IMR-90 (cell line): Measurements from ENCODE around the gene LCE4A. TPM values are rescaled to one million over a fixed set of nuclear protein-coding genes. Genes with fewer than 3 reads are reported as not detected.

Experiments
- ATAC-seq: fragments of 200-7000 bp; cut with Tn5 transposase; 2 replicates; pipeline ENCODE4 v1.9.1; 2020; ENCODE audit warnings: low read depth, mild to moderate bottlenecking, moderate library complexity
- BruUV-seq: library from RNA; stranded (reverse); fragments of 400-500 nt; replicated peaks from 2 replicates; lab custom pipeline; 2021; lab: Mats Ljungman, UMichigan
- CTCF ChIA-PET: fragments of 300-600 bp; formaldehyde crosslinking; extraction: SDS; loops from one replicate; lab custom pipeline; 2021; ENCODE audit warnings: antibody characterized with exemption; lab: Yijun Ruan, JAX
- POLR2A ChIA-PET: fragments of 300-600 bp; sonication (Branson Sonifier 250); formaldehyde crosslinking; loops from one replicate; lab custom pipeline; 2022; ENCODE audit warnings: antibody characterized with exemption; ENCODE audit not compliant: unreplicated experiment; lab: Charles Lee
- DNase-seq: peaks from one replicate; pipeline ENCODE4 v3.0.0; 2013
- H2AFZ ChIP-seq: replicated peaks from 2 replicates; pipeline ENCODE3; 2013; ENCODE audit warnings: low read length, mild to moderate bottlenecking; ENCODE audit not compliant: poor library complexity
- H2AK5ac ChIP-seq: 2 replicates; pipeline ENCODE4 v1.6.1; 2013; ENCODE audit warnings: low read depth, low read length, inconsistent platforms
- H2AK9ac ChIP-seq: replicated peaks from 2 replicates; pipeline ENCODE3; 2013; ENCODE audit warnings: mild to moderate bottlenecking, low read depth, low read length, moderate library complexity; ENCODE audit not compliant: poor library complexity
- H2BK120ac ChIP-seq: 2 replicates; pipeline ENCODE4 v1.6.1; 2013; ENCODE audit warnings: low read depth, low read length, inconsistent platforms
- H2BK15ac ChIP-seq: 3 replicates; pipeline ENCODE4 v1.6.1; 2013; ENCODE audit warnings: low read depth, low read length, inconsistent platforms
- H2BK20ac ChIP-seq: 2 replicates; pipeline ENCODE4 v1.6.1; 2013; ENCODE audit warnings: low read depth, mild to moderate bottlenecking, inconsistent platforms, low read length, moderate library complexity
- H2BK5ac ChIP-seq: 2 replicates; pipeline ENCODE4 v1.6.1; 2013; ENCODE audit warnings: mild to moderate bottlenecking, low read depth, low read length, inconsistent platforms; ENCODE audit not compliant: poor library complexity, severe bottlenecking
- H3K14ac ChIP-seq: replicated peaks from 2 replicates; pipeline ENCODE4 v1.6.1; 2013; ENCODE audit warnings: low read depth, low read length, inconsistent platforms
- H3K18ac ChIP-seq: 2 replicates; pipeline ENCODE4 v1.6.1; 2013; ENCODE audit warnings: low read depth, low read length, control low read depth
- H3K23ac ChIP-seq: 2 replicates; pipeline ENCODE4 v1.6.1; 2013; ENCODE audit warnings: low read depth, low read length, inconsistent platforms
- H3K27ac ChIP-seq: 2 replicates; pipeline ENCODE4 v1.5.1; 2013; ENCODE audit warnings: mild to moderate bottlenecking, control low read depth, low read length; ENCODE audit not compliant: insufficient read depth
- H3K27me3 ChIP-seq: 2 replicates; pipeline ENCODE4 v1.6.1; 2013; ENCODE audit warnings: low read length; ENCODE audit not compliant: control insufficient read depth, insufficient read depth
- H3K36me3 ChIP-seq: 2 replicates; pipeline ENCODE4 v1.6.1; 2013; ENCODE audit warnings: low read length, mixed read lengths; ENCODE audit not compliant: control insufficient read depth, insufficient read depth
- H3K4ac ChIP-seq: 2 replicates; pipeline ENCODE4 v1.6.1; 2013; ENCODE audit warnings: low read depth, low read length, inconsistent platforms
- H3K4me1 ChIP-seq: 2 replicates; pipeline ENCODE4 v1.6.1; 2013; ENCODE audit warnings: low read length, mixed read lengths; ENCODE audit not compliant: control insufficient read depth, insufficient read depth
- H3K4me2 ChIP-seq: 2 replicates; pipeline ENCODE4 v1.6.1; 2013; ENCODE audit warnings: low read depth, mild to moderate bottlenecking, control low read depth, low read length, moderate library complexity
- H3K4me3 ChIP-seq: 2 replicates; pipeline ENCODE4 v1.5.1; 2013; ENCODE audit warnings: low read depth, mild to moderate bottlenecking, control low read depth, low read length, moderate library complexity; ENCODE audit not compliant: insufficient read depth
- H3K56ac ChIP-seq: 2 replicates; pipeline ENCODE4 v1.6.1; 2013; ENCODE audit warnings: low read length, inconsistent platforms; ENCODE audit not compliant: insufficient read depth; ENCODE audit errors: extremely low read depth
- H3K79me1 ChIP-seq, 2 experiments: 2 replicates each; pipeline ENCODE4 v1.6.1; 2013; ENCODE audit warnings: low read length in 2 of 2, inconsistent platforms in 1 of 2, low read depth in 1 of 2
- H3K9ac ChIP-seq: 2 replicates; pipeline ENCODE4 v1.6.1; 2013; ENCODE audit warnings: low read depth, low read length, control low read depth
- H3K9me1 ChIP-seq: 2 replicates; pipeline ENCODE4 v1.6.1; 2013; ENCODE audit warnings: low read length, inconsistent platforms; ENCODE audit not compliant: insufficient read depth
- H3K9me3 ChIP-seq: 2 replicates; pipeline ENCODE4 v1.6.1; 2013; ENCODE audit warnings: low read length; ENCODE audit not compliant: control insufficient read depth, insufficient read depth
- H4K20me1 ChIP-seq: 2 replicates; pipeline ENCODE4 v1.6.1; 2013; ENCODE audit warnings: low read length, inconsistent platforms; ENCODE audit not compliant: insufficient read depth
- H4K5ac ChIP-seq: 2 replicates; pipeline ENCODE4 v1.6.1; 2013; ENCODE audit warnings: mild to moderate bottlenecking, low read depth, low read length, control low read depth
- H4K8ac ChIP-seq, 2 experiments: 2 replicates each; pipeline ENCODE4 v1.6.1; 2013; ENCODE audit warnings: low read depth in 2 of 2, low read length in 2 of 2, control low read depth in 1 of 2, inconsistent platforms in 1 of 2
- H4K91ac ChIP-seq: 2 replicates; pipeline ENCODE4 v1.6.1; 2013; ENCODE audit warnings: low read depth, low read length, inconsistent platforms; ENCODE audit not compliant: insufficient read depth
- CEBPB ChIP-seq: IDR thresholded peaks from 2 replicates; pipeline ENCODE4 v1.6.1; 2012; ENCODE audit warnings: low read depth, low read length, improper control_type of control experiment
- CHD1 ChIP-seq: IDR thresholded peaks from 2 replicates; pipeline ENCODE4 v1.6.1; 2012; ENCODE audit warnings: low read depth, low read length, improper control_type of control experiment
- CTCF ChIP-seq: conservative IDR thresholded peaks from 2 replicates; pipeline ENCODE4 v1.5.1; 2012; ENCODE audit warnings: mild to moderate bottlenecking, low read depth, low read length, improper control_type of control experiment
- FOS ChIP-seq: fragments of 150-350 bp; IDR thresholded peaks from 2 replicates; pipeline ENCODE4 v1.6.1; 2016; ENCODE audit warnings: low read depth, low read length
- MAFK ChIP-seq: IDR thresholded peaks from 2 replicates; pipeline ENCODE4 v1.6.1; 2012; ENCODE audit warnings: low read depth, low read length, improper control_type of control experiment
- MAZ ChIP-seq: IDR thresholded peaks from 2 replicates; pipeline ENCODE4 v1.6.1; 2012; ENCODE audit warnings: low read depth, mild to moderate bottlenecking, low read length, improper control_type of control experiment, moderate library complexity, borderline replicate concordance
- MXI1 ChIP-seq: IDR thresholded peaks from 2 replicates; pipeline ENCODE4 v1.6.1; 2012; ENCODE audit warnings: low read depth, mild to moderate bottlenecking, low read length, moderate library complexity, borderline replicate concordance
- POLR2A ChIP-seq: IDR thresholded peaks from 2 replicates; pipeline ENCODE4 v1.6.1; 2012; ENCODE audit warnings: mild to moderate bottlenecking, low read depth, low read length
- dilution Hi-C: fragments of 300-500 bp; cut with HindIII; formaldehyde crosslinking; loops from one replicate; pipeline ENCODE4 v1.14.3; 2018; ENCODE audit warnings: low sequenced_read_pairs; ENCODE audit not compliant: unreplicated experiment
- in situ Hi-C: fragments of 300-500 bp; cut with MboI; formaldehyde crosslinking; loops from 3 replicates; pipeline ENCODE4 v1.14.3; 2019; ENCODE audit warnings: low sequenced_read_pairs, inconsistent platforms, mixed read lengths
- intact Hi-C: fragments of 100-400 bp; cut with micrococcal nuclease; formaldehyde crosslinking; loops from 2 replicates; pipeline ENCODE4 v1.10.0; 2022
- polyA plus RNA-seq, 3 experiments: library from polyadenylated mRNA; depleted of rRNA; stranded (reverse); fragments of >200 nt; gene quantifications; 2 replicates each; pipeline ENCODE4 v1.2.3, GENCODE V29; 2012; ENCODE audit warnings: low replicate concordance in 1 of 3
- total RNA-seq: library from RNA; depleted of rRNA; stranded (reverse); fragments of >200 nt; gene quantifications from 2 replicates; pipeline ENCODE4 v1.2.3, GENCODE V29; 2012
- TF ChIP-seq, protein P1 (sequence below): fragments of 150-350 bp; IDR thresholded peaks from 2 replicates; pipeline ENCODE4 v1.6.1; 2016; ENCODE audit warnings: low read depth, mild to moderate bottlenecking, low read length, moderate library complexity, borderline replicate concordance
- TF ChIP-seq, protein P2 (sequence below): fragments of 150-350 bp; IDR thresholded peaks from 2 replicates; pipeline ENCODE4 v1.6.1; 2017; ENCODE audit warnings: mild to moderate bottlenecking, antibody characterized with exemption, low read length, low read depth

Gene LCE4A
- total and polyA plus RNA-seq, 2 of the 4 experiments (the other 2 are of a cell fraction) = not detected

DNA sequence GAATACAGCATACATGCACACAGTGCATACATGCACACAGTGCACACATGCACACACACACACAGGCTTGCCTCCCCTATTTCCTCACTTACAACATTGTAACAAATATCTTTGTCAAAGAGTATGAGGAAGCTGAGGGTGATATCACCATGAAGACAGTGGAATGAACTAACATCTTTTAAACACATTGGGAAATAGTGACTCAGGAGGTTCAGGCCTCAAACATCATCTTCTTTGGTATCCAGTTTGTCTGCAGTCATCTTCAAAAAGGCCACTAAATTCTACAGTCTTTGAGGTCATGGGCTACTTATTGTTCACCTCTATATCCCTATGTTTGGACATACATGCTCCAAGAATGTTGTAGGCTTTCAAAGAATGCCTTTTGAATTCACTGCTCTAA, 24.1 kb upstream of the LCE4A start:
- no peak overlapping the region for H2AK9ac ChIP-seq
- no peaks in the 10 kb centered on the region for H4K20me1 ChIP-seq
- no peak overlapping the region for H3K18ac ChIP-seq
- no peak overlapping the region for H3K56ac ChIP-seq
- TF ChIP-seq MAZ = no peak
- TF ChIP-seq CEBPB = no peak
- no peak for TF ChIP-seq MAFK
- TF ChIP-seq, protein P1, sequence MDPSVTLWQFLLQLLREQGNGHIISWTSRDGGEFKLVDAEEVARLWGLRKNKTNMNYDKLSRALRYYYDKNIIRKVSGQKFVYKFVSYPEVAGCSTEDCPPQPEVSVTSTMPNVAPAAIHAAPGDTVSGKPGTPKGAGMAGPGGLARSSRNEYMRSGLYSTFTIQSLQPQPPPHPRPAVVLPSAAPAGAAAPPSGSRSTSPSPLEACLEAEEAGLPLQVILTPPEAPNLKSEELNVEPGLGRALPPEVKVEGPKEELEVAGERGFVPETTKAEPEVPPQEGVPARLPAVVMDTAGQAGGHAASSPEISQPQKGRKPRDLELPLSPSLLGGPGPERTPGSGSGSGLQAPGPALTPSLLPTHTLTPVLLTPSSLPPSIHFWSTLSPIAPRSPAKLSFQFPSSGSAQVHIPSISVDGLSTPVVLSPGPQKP = no peak
- no peak for TF ChIP-seq CHD1
- TF ChIP-seq, protein P2, sequence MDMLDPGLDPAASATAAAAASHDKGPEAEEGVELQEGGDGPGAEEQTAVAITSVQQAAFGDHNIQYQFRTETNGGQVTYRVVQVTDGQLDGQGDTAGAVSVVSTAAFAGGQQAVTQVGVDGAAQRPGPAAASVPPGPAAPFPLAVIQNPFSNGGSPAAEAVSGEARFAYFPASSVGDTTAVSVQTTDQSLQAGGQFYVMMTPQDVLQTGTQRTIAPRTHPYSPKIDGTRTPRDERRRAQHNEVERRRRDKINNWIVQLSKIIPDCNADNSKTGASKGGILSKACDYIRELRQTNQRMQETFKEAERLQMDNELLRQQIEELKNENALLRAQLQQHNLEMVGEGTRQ = no peak
- no peak for TF ChIP-seq POLR2A
- no peak for TF ChIP-seq CTCF
- TF ChIP-seq FOS = no peak
- no peak for TF ChIP-seq MXI1
- H3K14ac ChIP-seq = no peak overlapping the region
- in situ Hi-C loops = no loop called here
- ChIA-PET POLR2A (no interaction called here), CTCF (no interaction called here)
- H2BK15ac ChIP-seq = no peak overlapping the region
- no peak overlapping the region for H2AK5ac ChIP-seq
- H3K4me3 ChIP-seq = no peak overlapping the region
- H3K9ac ChIP-seq = no peak overlapping the region
- H4K5ac ChIP-seq = no peak overlapping the region
- H2BK5ac ChIP-seq = no peak overlapping the region
- H2AFZ ChIP-seq = no peak overlapping the region
- H3K27ac ChIP-seq = no peak overlapping the region
- H2BK120ac ChIP-seq = no peak overlapping the region
- no peak overlapping the region for H3K4me2 ChIP-seq
- no peak overlapping the region for H4K8ac ChIP-seq
- ATAC-seq (no peak), DNase-seq (no peak)
- no peaks in the 10 kb centered on the region for H3K36me3 ChIP-seq
- dilution Hi-C loops = no loop called here
- no peak overlapping the region for H2BK20ac ChIP-seq
- no peaks in the 10 kb centered on the region; the same call in 1 of the 2 replicates for H3K27me3 ChIP-seq
- H3K4ac ChIP-seq = no peak overlapping the region
- BruUV-seq = no TSS peak
- H3K79me1 ChIP-seq = no peaks in the 10 kb centered on the region
- H3K4me1 ChIP-seq = no peaks in the 10 kb centered on the region
- H3K9me1 ChIP-seq = no peaks in the 10 kb centered on the region
- no peaks in the 10 kb centered on the region for H3K9me3 ChIP-seq
- intact Hi-C loops = no loop called here
- no peak overlapping the region for H3K23ac ChIP-seq
- no peak overlapping the region for H4K91ac ChIP-seq
